Central memory CD8-positive, alpha-beta T cell (primary cell): ENCODE data around the gene ACTN3.
"Not testable (repeated sequence)": the region's sequence is repeated elsewhere in the genome, so short reads cannot be mapped to it uniquely, and the experiment has no call there.

Experiments
- ATAC-seq: fragments of 150-1000 bp; cut with Tn5 transposase; replicated peaks from 2 replicates; pipeline ENCODE4 v1.10.0; 2022; ENCODE audit warnings: mild to moderate bottlenecking, moderate FRiP score, moderate number of reproducible peaks; ENCODE audit not compliant: poor library complexity, severe bottlenecking; ENCODE audit errors: extremely low read depth
- DNase-seq, 2 donors: peaks; one replicate each; pipeline ENCODE4 v3.0.0; 2021; ENCODE audit warnings: low spot score in 2 of 2
- H3K27ac Mint-ChIP-seq: one replicate; pipeline ENCODE4 v1.8.0; 2022; ENCODE audit warnings: low read depth, mild to moderate bottlenecking, moderate library complexity, mixed read lengths
- H3K27me3 Mint-ChIP-seq: one replicate; pipeline ENCODE4 v1.8.0; 2022; ENCODE audit warnings: mixed read lengths
- H3K36me3 Mint-ChIP-seq: one replicate; pipeline ENCODE4 v1.8.0; 2022; ENCODE audit warnings: mild to moderate bottlenecking, moderate library complexity, mixed read lengths; ENCODE audit not compliant: insufficient read depth
- H3K4me1 Mint-ChIP-seq: one replicate; pipeline ENCODE4 v1.8.0; 2022; ENCODE audit warnings: mixed read lengths
- H3K4me3 Mint-ChIP-seq: one replicate; pipeline ENCODE4 v1.8.0; 2022; ENCODE audit warnings: mild to moderate bottlenecking, moderate library complexity, mixed read lengths
- H3K9me3 Mint-ChIP-seq: one replicate; pipeline ENCODE4 v1.8.0; 2022; ENCODE audit warnings: mixed read lengths

The ACTN3 gene

DNA sequence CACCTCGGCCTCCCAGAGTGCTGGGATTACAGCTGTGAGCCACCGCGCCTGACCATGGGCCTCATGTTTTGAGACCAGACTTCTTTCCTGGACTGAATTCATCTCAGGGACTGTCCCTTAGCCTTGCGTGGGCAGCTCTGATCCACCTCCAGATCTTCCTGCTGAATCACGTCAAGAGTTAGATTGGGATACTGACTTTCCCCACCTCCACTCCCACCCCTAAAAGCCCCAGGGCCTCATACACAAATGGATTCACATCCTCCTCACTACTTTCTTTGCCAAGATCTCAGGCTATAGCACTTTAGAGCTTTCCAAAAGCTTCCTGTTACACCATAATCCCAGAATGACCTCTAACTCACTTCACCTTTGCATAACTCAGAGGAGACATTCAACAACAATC is 34.1 kb downstream of the ACTN3 start:
- no peak overlapping the region for H3K27ac Mint-ChIP-seq
- ATAC-seq: no peak

DNA sequence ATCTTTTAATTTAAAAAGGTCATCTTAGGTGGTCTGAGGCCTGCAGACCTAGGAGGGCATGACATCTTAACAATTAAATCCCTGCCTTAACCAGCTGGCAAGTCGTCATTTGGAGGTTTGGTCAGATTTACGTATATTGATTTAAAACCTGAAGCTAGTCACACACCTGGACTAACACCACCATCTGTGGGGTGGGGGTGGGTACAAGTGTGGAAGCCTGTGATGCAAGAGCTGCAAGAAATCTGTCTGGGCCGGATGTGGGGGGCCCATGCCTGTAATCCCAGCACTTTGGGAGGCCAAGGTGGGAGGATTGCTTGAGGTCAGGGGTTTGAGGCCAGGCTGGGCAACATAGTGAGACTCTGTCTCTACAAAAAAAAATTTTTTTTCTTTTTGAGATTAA is 34.6 kb downstream of the ACTN3 start:
- ATAC-seq: no peak
- Mint-ChIP-seq H3K4me1 (peaks cover 8% of the 10 kb centered on the region), H3K4me3 (no peak overlapping the region), H3K9me3 (no peaks in the 10 kb centered on the region), H3K27me3 (peaks cover 6% of the 10 kb centered on the region), H3K36me3 (no peaks in the 10 kb centered on the region), H3K27ac (no peak overlapping the region)
- DNase-seq: no peak

More for the DNA sequence above, 34.1 kb downstream of the ACTN3 start:
- Mint-ChIP-seq H3K4me3 (no peak overlapping the region), H3K4me1 (peaks cover 8% of the 10 kb centered on the region), H3K36me3 (no peaks in the 10 kb centered on the region), H3K27me3 (peaks cover 11% of the 10 kb centered on the region), H3K9me3 (no peaks in the 10 kb centered on the region)
- DNase-seq: no peak

DNA sequence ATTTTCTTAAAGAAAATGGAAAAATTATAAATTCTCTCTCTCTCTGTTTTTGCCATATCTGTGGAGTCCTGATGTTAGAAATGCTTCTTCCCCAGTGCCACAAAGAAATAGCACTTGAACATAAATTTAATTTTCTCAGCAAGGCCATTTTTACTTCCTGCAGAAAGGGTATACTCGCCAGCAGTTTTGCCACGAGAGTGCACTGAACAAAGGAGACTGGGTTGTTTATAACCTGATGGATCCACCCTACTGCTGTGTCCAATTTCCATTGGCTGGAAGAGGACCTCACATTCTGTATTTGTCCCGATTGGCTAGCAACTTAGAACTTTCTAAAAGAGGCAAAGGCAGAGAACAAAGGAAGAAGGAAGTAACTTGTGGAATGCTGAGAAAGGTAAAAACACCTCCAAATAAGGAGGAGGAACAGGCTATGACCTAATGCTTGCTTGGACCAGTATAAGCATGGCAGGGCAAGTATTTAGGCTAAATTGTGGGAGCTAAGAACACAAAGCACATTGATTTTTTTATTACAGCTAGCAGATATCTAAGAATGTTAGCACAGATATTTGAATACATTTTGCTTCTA is 36.0 kb downstream of the ACTN3 start:
- H3K36me3 Mint-ChIP-seq: not testable (repeated sequence)

DNA sequence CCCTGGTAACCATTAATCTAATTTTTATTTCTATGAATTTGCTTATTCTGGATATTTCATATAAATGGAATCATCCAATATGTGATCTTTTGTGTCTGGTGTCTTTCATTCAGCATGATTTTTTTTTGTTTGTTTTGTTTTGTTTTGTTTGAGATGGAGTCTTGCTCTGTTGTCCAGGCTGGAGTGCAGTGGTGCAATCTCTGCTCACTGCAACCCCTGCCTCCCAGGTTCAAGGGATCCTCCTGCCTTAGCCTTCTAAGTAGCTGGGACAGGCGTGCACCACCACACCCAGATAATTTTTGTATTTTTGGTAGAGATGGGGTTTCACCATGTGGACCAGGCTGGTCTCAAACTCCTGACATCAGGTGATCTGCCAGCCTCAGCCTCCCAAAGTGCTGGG is 38.7 kb downstream of the ACTN3 start:
- not testable (repeated sequence) for H3K36me3 Mint-ChIP-seq, DNase-seq, H3K4me1 Mint-ChIP-seq, H3K4me3 Mint-ChIP-seq, H3K27ac Mint-ChIP-seq, ATAC-seq, H3K27me3 Mint-ChIP-seq, H3K9me3 Mint-ChIP-seq

More for the DNA sequence above, 36.0 kb downstream of the ACTN3 start:
- H3K9me3 Mint-ChIP-seq, H3K4me3 Mint-ChIP-seq, DNase-seq, H3K27me3 Mint-ChIP-seq, ATAC-seq, H3K27ac Mint-ChIP-seq, H3K4me1 Mint-ChIP-seq: not testable (repeated sequence)

DNA sequence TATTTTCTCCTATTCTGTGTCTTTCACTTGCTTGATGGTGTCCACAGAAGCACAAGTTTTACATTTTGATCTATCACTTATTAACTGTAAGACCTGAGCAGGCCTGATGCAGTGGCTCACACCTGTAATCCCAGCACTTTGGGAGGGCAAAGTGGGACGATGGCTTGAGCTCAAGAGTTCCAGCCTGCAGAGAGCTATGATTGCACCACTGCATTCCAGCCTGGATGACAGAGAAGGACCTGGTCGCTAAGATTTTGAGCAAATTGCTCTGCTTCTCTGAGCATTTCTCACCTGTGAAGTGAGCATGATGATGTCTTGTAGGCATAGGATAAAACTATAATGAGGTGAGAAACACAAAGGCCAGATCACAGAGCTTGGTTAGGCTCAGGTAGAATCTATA is 39.4 kb downstream of the ACTN3 start:
- ATAC-seq (no peak), DNase-seq (no peak)
- Mint-ChIP-seq H3K27me3 (no peaks in the 10 kb centered on the region), H3K4me1 (no peaks in the 10 kb centered on the region), H3K9me3 (no peaks in the 10 kb centered on the region), H3K36me3 (no peaks in the 10 kb centered on the region), H3K27ac (no peak overlapping the region), H3K4me3 (no peak overlapping the region)

DNA sequence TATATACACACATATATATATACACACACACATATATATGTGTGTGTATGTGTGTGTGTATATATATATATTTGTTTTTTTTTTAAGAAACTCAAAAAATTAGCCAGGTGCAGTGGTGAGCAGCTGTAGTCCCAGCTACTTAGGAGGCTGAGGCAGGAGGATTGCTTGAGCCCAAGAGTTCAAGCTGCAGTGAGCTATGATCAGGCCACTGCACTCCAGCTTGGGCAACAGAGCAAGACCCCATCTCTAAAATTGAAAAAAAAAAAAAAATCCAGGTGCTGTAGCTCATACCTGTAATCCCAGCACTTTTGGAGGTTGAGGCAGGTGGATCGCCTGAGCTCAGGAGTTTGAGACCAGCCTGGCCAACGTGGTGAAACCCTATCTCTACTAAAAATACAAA is 42.6 kb downstream of the ACTN3 start:
- H3K27me3 Mint-ChIP-seq, ATAC-seq, H3K27ac Mint-ChIP-seq, H3K9me3 Mint-ChIP-seq, H3K4me3 Mint-ChIP-seq, DNase-seq: not testable (repeated sequence)
- Mint-ChIP-seq H3K4me1 (peaks cover 19% of the 10 kb centered on the region), H3K36me3 (peaks cover 13% of the 10 kb centered on the region)

DNA sequence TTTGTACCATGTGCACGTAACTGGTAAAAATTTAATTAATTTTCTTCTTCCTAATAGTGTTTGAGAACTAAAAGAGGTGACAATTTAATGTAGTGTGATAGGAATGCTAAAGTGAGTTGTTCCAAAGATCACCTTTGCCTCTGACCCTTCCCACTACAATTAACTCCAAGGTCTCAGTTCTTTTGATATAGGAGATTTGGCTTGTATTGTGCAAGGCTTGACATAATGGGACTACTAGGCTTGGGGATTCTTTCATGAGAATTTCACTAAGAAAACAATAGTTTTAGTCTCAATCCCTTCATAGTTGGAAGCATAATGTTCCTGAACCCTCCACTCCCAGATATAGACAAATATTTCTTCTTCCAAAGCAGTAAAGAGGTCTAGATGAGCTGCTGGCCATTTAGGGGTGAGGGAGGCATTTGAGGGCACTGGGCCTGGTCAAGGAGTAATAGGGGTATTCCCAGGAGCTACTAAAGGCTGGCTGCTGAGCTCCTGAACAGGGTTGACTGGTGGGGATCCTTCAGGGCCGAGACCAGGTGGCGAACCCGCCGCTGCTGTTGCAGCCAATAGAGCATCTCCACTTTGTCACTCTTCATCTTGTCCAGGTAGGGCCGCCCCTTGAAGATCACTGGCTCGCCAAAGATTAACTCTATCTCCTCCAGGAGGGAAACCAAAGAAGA is 43.4 kb downstream of the ACTN3 start:
- no peak for DNase-seq
- H3K4me1 Mint-ChIP-seq: peaks cover 26% of the 10 kb centered on the region
- H3K27ac Mint-ChIP-seq: no peak overlapping the region
- no peak for ATAC-seq
- peaks cover 16% of the 10 kb centered on the region for H3K36me3 Mint-ChIP-seq
- no peak overlapping the region for H3K4me3 Mint-ChIP-seq
- no peaks in the 10 kb centered on the region for H3K9me3 Mint-ChIP-seq
- H3K27me3 Mint-ChIP-seq: no peaks in the 10 kb centered on the region

DNA sequence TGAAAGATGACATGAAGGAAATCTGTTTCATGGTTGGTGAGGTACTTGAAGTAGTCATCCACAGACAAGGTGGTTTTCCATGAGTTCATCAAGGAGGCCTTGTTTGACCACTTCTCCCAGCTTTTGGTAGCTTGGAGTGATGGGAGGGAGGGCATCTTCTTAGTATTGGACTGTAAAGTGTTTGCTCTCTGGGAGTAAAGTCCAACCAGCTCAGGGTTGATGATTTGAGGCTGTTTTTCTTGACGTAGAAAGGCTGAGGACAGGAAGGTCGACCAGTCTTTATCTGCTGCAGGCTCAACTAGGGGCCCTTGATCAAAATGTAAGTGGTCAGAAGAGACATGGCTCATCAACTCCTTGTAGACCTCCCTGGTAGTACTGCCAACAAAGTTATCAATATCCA is 44.5 kb downstream of the ACTN3 start:
- no peak overlapping the region for H3K27ac Mint-ChIP-seq
- H3K4me3 Mint-ChIP-seq: no peak overlapping the region
- DNase-seq (no peak), ATAC-seq (no peak)
- no peaks in the 10 kb centered on the region for H3K9me3 Mint-ChIP-seq
- no peaks in the 10 kb centered on the region for H3K27me3 Mint-ChIP-seq
- peaks cover 16% of the 10 kb centered on the region for H3K36me3 Mint-ChIP-seq
- H3K4me1 Mint-ChIP-seq: peaks cover 36% of the 10 kb centered on the region

DNA sequence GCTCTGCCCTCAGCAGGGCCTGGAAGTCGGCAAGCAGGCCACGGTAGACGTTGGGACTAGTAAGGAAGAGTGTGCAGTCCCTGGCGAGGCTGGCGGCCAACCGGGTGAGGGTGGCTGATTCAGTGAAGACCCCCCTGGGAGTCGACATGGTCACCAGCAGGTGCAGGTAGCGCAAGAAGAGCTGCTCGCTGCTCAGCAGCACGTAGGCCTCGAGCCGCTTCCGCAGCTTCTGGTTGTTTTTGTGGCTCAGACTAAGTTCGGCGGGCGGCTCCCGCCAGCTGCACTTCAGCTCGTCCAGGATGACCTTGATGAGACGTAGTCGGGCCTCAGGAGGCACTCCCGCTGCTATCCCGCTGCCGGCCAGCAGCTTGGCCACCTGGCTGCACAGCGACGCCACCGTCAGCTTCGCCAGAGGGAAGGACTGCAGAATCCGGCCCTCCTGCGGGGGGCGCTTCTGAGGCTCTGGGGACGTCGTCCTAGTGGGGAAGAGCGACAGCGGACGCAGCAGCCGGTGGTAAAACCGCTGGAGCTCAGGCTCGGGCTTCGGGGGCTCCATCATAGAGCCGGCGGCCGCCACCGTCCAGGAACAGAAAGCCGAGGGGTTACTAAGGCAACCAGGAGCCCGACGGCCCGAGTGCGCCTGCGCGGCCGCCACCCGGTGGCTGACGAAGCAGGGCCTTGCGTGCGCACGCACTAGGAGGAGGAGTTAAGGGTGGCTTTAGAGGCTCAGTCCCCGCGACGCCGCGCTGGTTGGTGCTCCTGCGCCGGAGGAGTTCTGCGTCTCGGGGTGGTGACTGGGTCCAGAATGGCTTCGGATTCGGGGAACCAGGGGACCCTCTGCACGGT is 46.0 kb downstream of the ACTN3 start, which contains the start of the genes CCDC87 and CCS:
TSS of gene CCDC87 (minus strand) at position 607 of the 846 bp plus-strand sequence. CDS start at position 559, 48 bp downstream.
TSS of gene CCS (plus strand) at position 729 of the 846 bp plus-strand sequence. CDS start at position 806, 77 bp downstream.
- peak; percentile 94 for ATAC-seq
- DNase-seq: peak; percentile 94 to 96
- H3K4me3 Mint-ChIP-seq: peak within 1 kb of the TSS; percentile 100
- peaks cover 17% of the 10 kb centered on the region for H3K36me3 Mint-ChIP-seq
- peaks cover 36% of the 10 kb centered on the region for H3K4me1 Mint-ChIP-seq
- H3K27ac Mint-ChIP-seq: peak within 1 kb of the TSS; percentile 99
- H3K27me3 Mint-ChIP-seq: no peaks in the 10 kb centered on the region
- no peaks in the 10 kb centered on the region for H3K9me3 Mint-ChIP-seq

DNA sequence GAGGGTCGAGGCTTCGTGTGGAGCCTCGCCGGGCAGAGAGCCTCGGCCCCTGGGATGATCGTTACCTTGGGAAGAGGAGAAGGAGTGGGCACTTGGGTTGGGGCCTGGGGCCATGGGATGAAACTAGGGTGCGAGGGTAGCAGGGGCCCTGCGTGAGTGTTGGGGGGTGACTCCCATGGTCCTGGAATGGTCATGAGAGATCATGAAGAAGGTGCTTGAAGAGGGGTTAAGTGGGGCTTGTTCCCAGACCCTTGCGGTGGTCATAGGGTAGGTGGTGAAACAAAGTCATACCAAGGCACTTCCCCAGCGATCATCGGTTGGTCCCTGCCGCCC is 46.6 kb downstream of the ACTN3 start:
- H3K36me3 Mint-ChIP-seq: peaks cover 17% of the 10 kb centered on the region
- no peak for ATAC-seq

DNA sequence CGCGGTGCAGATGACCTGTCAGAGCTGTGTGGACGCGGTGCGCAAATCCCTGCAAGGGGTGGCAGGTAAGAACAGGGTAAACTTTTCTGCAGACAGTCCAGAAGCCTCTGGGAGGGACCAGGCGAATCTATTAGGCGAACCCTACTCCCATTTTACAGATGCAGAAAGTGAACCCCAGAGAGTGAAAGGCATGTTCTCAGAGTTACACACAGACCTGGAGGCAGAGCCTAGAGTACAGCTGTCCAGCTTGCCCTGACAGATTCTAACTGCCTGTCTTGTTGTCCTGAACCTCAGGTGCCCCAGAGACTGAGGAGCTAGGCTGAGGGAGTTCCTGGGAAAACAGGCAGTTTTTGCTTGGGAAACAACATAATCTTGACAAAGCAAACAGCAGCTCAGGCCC is 46.9 kb downstream of the ACTN3 start:
- no peak for ATAC-seq

More for the DNA sequence above, 46.6 kb downstream of the ACTN3 start:
- DNase-seq: no peak
- peak overlapping the region; percentile 100 for H3K4me3 Mint-ChIP-seq
- peaks cover 36% of the 10 kb centered on the region for H3K4me1 Mint-ChIP-seq
- peak overlapping the region; percentile 99 for H3K27ac Mint-ChIP-seq
- no peaks in the 10 kb centered on the region for H3K27me3 Mint-ChIP-seq
- no peaks in the 10 kb centered on the region for H3K9me3 Mint-ChIP-seq

DNA sequence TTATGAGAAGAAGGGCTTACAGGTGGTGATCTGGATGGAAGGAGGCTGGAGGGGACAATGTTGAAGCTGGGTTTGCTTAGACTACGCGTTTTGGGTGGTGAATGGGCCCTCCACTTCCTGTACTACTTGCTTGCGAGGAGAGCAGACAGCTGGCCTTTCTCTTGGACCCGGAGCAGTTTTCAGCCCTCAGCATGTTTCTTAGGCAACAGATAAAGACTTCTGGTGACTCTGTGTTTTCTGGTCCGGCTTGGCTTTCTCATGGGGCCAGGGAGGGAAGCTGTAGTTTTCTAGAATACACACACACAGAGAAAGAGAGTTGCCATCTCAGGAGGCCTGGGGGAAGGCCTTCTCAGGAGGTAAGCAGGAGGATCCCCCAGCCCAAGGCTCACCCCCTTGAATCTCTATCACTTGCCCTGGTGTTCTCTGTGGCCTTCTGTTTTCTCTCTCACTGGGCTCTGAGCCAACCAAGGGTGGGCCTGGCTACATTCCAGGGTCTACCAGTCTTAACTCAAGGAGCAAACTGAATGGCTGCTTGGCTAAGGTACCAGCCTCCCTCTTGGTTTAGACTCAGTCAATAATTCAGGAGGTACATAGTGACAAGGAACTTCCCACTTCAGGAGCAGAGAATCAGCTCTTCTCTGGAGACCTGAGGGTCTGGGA is 48.7 kb downstream of the ACTN3 start:
- H3K9me3 Mint-ChIP-seq: no peaks in the 10 kb centered on the region
- no peak for DNase-seq
- peaks cover 36% of the 10 kb centered on the region for H3K4me1 Mint-ChIP-seq
- H3K4me3 Mint-ChIP-seq: peak overlapping the region; percentile 46
- H3K27ac Mint-ChIP-seq: peak overlapping the region; percentile 75
- ATAC-seq: no peak
- H3K27me3 Mint-ChIP-seq: no peaks in the 10 kb centered on the region
- H3K36me3 Mint-ChIP-seq: peaks cover 19% of the 10 kb centered on the region

More for the DNA sequence above, 46.9 kb downstream of the ACTN3 start:
- no peak for DNase-seq
- peak overlapping the region; percentile 100 for H3K4me3 Mint-ChIP-seq
- H3K4me1 Mint-ChIP-seq: peaks cover 36% of the 10 kb centered on the region
- H3K27ac Mint-ChIP-seq: peak overlapping the region; percentile 99
- H3K27me3 Mint-ChIP-seq: no peaks in the 10 kb centered on the region
- no peaks in the 10 kb centered on the region for H3K9me3 Mint-ChIP-seq
- H3K36me3 Mint-ChIP-seq: peaks cover 17% of the 10 kb centered on the region
